Measurements from ENCODE around the gene SPDYE16.
"Not testable (repeated sequence)": the region's sequence is repeated elsewhere in the genome, so short reads cannot be mapped to it uniquely, and the experiment has no call there.

The SPDYE16 gene

GRCh38 chr7:76509931-76510877 lies 32.9 kb downstream of the SPDYE16 start, which contains the start of gene UPK3B:
Gene UPK3B (plus strand): TSS chr7:76510552. CDS start chr7:76510653, 101 bp downstream.
- no peak within 1 kb of the TSS for H3K27ac ChIP-seq
- TF ChIP-seq CTCF (conservative IDR thresholded peaks at IDR 0.05), result no peak

- no peak for TF ChIP-seq CTCF (conservative IDR thresholded peaks at IDR 0.05)
- no peak overlapping the region for H3K27ac ChIP-seq
Measured at GRCh38 chr7:76507723-76508406, 35.2 kb downstream of the SPDYE16 start.

GRCh38 chr7:76506643-76507042 lies 36.5 kb downstream of the SPDYE16 start:
- H3K27ac ChIP-seq, result not testable (repeated sequence)

GRCh38 chr7:76506081-76506440 lies 37.0 kb downstream of the SPDYE16 start:
- TF ChIP-seq CTCF (conservative IDR thresholded peaks at IDR 0.05), result no peak

GRCh38 chr7:76505168-76506080 lies 37.7 kb downstream of the SPDYE16 start:
- H3K27ac ChIP-seq, result no peak overlapping the region
- no peak for TF ChIP-seq CTCF (conservative IDR thresholded peaks at IDR 0.05)

More at GRCh38 chr7:76506081-76506440, 37.0 kb downstream of the SPDYE16 start:
- no peak overlapping the region for H3K27ac ChIP-seq

GRCh38 chr7:76504351-76505167 lies 38.5 kb downstream of the SPDYE16 start:
- not testable (repeated sequence) for H3K27ac ChIP-seq

- not testable (repeated sequence) for H3K27ac ChIP-seq
Measured at GRCh38 chr7:76503244-76503643, 39.9 kb downstream of the SPDYE16 start.

GRCh38 chr7:76502836-76503235 lies 40.3 kb downstream of the SPDYE16 start:
- not testable (repeated sequence) for H3K27ac ChIP-seq

- not testable (repeated sequence) for H3K27ac ChIP-seq
Measured at GRCh38 chr7:76502224-76502623, 40.9 kb downstream of the SPDYE16 start.

- H3K27ac ChIP-seq, result not testable (repeated sequence)
Measured at GRCh38 chr7:76499924-76500241, 43.2 kb downstream of the SPDYE16 start.

GRCh38 chr7:76499201-76499923 lies 43.7 kb downstream of the SPDYE16 start:
- H3K27ac ChIP-seq, result not testable (repeated sequence)

- not testable (repeated sequence) for H3K27ac ChIP-seq
Measured at GRCh38 chr7:76498583-76499200, 44.4 kb downstream of the SPDYE16 start.

- H3K27ac ChIP-seq, result not testable (repeated sequence)
Measured at GRCh38 chr7:76497918-76498582, 45.0 kb downstream of the SPDYE16 start.

Data from VCaP (cell line).